Measurements from ENCODE around the gene HHIP. TPM values are rescaled to one million over a fixed set of nuclear protein-coding genes. Genes with fewer than 3 reads are reported as not detected.

The HHIP gene
- total and polyA plus RNA-seq, 9 donors = 0.43 to 4.2 (median 1.1) TPM

- intact Hi-C loops (cut with DNase I) = no loop called here
- no peaks in the 10 kb centered on the region for H3K27me3 ChIP-seq
- no peak overlapping the region for H3K4me3 ChIP-seq
- no peaks in the 10 kb centered on the region for H3K9me3 ChIP-seq
- no peak for TF ChIP-seq EP300 (IDR thresholded peaks at IDR 0.05)
- TF ChIP-seq POLR2A (IDR thresholded peaks at IDR 0.05) = no peak
- no peak for TF ChIP-seq CTCF (IDR thresholded peaks at IDR 0.05)
- DNase-seq = no peak
- no peaks in the 10 kb centered on the region for H3K4me1 ChIP-seq (ENCODE audit: insufficient read depth)
- H3K36me3 ChIP-seq = no peaks in the 10 kb centered on the region
- no peak overlapping the region for H3K27ac ChIP-seq
Observed at GRCh38 chr4:144739511-144740033, 93.6 kb downstream of the HHIP start.

- no peaks in the 10 kb centered on the region for H3K9me3 ChIP-seq
- H3K4me3 ChIP-seq = no peak overlapping the region
- H3K4me1 ChIP-seq (ENCODE audit: insufficient read depth) = no peaks in the 10 kb centered on the region
- no peak overlapping the region for H3K27ac ChIP-seq
- H3K27me3 ChIP-seq = no peaks in the 10 kb centered on the region
- no peak for DNase-seq
- 39 to 54% (median 49%) methylated on average over 1 of the region's 1 CpG for WGBS, 3 donors
- intact Hi-C loops (cut with DNase I) = no loop called here
- TF ChIP-seq POLR2A (IDR thresholded peaks at IDR 0.05) (no peak), EP300 (IDR thresholded peaks at IDR 0.05) (no peak), CTCF (IDR thresholded peaks at IDR 0.05) (no peak)
- H3K36me3 ChIP-seq = no peaks in the 10 kb centered on the region
Observed at GRCh38 chr4:144740316-144740715, 94.4 kb downstream of the HHIP start.

GRCh38 chr4:144748814-144749555 is 103.0 kb downstream of the HHIP start:
- intact Hi-C loops (cut with DNase I) = no loop called here
- 45 to 57% (median 53%) methylated on average over 4 of the region's 4 CpGs for WGBS, 3 donors
- DNase-seq = no peak

GRCh38 chr4:144750348-144750747 is 104.4 kb downstream of the HHIP start:
- no peak for DNase-seq
- Histone ChIP-seq H3K4me3 (no peak overlapping the region), H3K36me3 (no peaks in the 10 kb centered on the region), H3K27me3 (no peaks in the 10 kb centered on the region), H3K27ac (no peak overlapping the region), H3K4me1 (ENCODE audit: insufficient read depth) (no peaks in the 10 kb centered on the region), H3K9me3 (no peaks in the 10 kb centered on the region)
- 79 to 82% (median 81%) methylated on average over 2 of the region's 2 CpGs for WGBS, 3 donors
- no peak for TF ChIP-seq POLR2A (IDR thresholded peaks at IDR 0.05)
- no peak for TF ChIP-seq CTCF (IDR thresholded peaks at IDR 0.05)
- TF ChIP-seq EP300 (IDR thresholded peaks at IDR 0.05) = no peak
- intact Hi-C loops (cut with DNase I) = no loop called here

More at GRCh38 chr4:144748814-144749555, 103.0 kb downstream of the HHIP start:
- Histone ChIP-seq H3K4me1 (ENCODE audit: insufficient read depth) (no peaks in the 10 kb centered on the region), H3K27me3 (no peaks in the 10 kb centered on the region), H3K27ac (no peak overlapping the region), H3K36me3 (no peaks in the 10 kb centered on the region), H3K4me3 (no peak overlapping the region), H3K9me3 (no peaks in the 10 kb centered on the region)
- TF ChIP-seq POLR2A (IDR thresholded peaks at IDR 0.05) (no peak), EP300 (IDR thresholded peaks at IDR 0.05) (no peak), CTCF (IDR thresholded peaks at IDR 0.05) (no peak)
